GM19043 (cell line): Measurements from ENCODE around the gene SHMT2.
"Not testable (repeated sequence)": the region's sequence is repeated elsewhere in the genome, so short reads cannot be mapped to it uniquely, and the experiment has no call there.

Experiments
- ATAC-seq: cut with Tn5 transposase; IDR thresholded peaks from one replicate; pipeline ENCODE4 v1.9.1; 2021; ENCODE audit warnings: low read depth; ENCODE audit not compliant: unreplicated experiment

SHMT2 gene

GRCh38 chr12:57258977-57259970, 29.8 kb downstream of the SHMT2 start:
- ATAC-seq, result no peak

GRCh38 chr12:57260366-57260765, 30.9 kb downstream of the SHMT2 start:
- no peak for ATAC-seq

- ATAC-seq, result no peak
These were observed 31.9 kb downstream of the SHMT2 start for GRCh38 chr12:57261428-57261865.

GRCh38 chr12:57262126-57262822, 32.8 kb downstream of the SHMT2 start:
- no peak for ATAC-seq

DNA sequence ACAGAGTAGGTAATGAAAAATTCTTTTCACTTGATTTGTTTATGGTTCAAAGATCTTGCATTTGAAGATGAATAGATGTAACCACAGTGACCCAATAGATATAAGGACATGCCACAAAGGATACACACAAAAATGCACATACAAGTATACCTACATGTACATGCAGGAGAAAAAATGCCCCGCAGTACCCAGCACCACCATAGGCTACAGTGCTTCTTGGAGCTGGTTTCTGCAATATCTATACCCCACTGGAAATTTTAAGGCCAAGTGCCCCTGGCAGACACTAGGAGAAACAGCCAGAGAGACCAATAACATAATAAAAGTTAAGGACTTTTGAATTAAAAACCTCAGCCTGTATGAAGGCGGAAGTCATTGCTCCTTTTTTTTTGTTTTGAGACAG, 33.6 kb downstream of the SHMT2 start:
- ATAC-seq, result no peak

- no peak for ATAC-seq
These were observed 37.2 kb downstream of the SHMT2 start for GRCh38 chr12:57266681-57267080.

GRCh38 chr12:57268264-57268663, 38.8 kb downstream of the SHMT2 start:
- no peak for ATAC-seq

GRCh38 chr12:57270966-57271470, 41.5 kb downstream of the SHMT2 start:
- no peak for ATAC-seq

GRCh38 chr12:57272337-57273151, 43.0 kb downstream of the SHMT2 start:
- ATAC-seq, result no peak

DNA sequence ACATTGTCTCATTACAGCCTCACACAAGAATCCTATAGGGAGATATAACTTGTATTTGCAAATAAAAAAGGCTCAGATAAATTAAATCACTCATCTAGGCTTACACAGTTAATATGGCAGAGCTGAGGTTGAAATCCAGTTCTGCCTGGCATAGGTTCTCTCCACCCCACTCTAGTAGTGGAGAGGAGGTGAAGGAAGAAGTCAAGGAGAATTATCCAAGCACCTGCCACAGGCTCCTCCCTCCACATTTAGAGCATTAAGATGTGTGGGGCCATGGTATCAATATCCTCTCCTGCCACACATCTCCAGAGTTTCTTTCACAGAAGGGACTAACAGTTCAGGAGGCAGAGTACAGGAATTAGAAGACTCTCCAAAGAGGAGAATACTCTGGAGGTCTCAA, 44.0 kb downstream of the SHMT2 start:
- no peak for ATAC-seq

DNA sequence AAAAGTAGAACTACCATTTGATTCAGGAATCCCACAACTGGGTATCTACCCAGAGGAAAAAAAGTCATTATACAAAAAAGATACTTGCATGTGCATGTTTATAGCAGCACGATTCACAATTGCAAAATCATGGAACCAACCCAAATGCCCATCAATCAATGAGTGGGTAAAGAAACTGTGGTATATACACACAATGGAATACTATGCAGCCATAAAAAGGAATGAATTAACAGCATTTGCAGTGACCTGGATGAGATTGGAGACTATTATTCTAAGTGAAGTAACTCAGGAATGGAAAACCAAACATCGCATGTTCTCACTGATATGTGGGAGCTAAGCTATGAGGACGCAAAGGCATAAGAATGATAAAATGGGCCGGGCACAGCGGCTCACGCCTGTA, 46.7 kb downstream of the SHMT2 start:
- not testable (repeated sequence) for ATAC-seq

DNA sequence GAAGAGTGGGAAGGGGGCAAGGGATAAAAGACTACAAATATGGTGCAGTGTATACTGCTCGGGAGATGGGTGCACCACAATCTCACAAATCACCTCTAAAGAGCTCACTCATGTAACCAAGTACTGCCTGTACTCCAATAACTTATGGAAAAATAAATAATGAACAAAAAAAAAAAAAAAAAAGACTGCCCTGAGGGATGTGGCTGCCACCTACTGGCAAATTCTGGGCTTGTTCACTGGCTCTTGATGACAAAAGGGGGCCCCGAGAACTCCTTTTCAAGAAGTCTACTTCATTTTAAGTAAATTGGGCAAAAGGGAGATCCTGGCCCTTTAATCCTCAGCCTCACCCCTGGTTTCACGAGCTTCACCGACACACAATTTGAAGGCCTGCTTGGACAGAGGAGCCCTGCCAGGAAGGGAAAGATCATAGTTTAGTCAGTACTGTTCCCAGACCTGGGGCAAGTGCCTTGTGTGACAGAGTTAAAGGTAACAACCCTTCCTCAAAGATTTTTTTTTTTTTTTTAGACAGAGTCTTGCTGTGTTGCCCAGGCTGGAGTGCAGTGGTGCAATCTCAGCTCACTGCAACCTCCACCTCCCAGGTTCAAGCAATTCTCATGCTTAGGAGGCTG, 47.5 kb downstream of the SHMT2 start:
- ATAC-seq, result no peak

- no peak for ATAC-seq
These were observed 49.2 kb downstream of the SHMT2 start for GRCh38 chr12:57278465-57279381.

- ATAC-seq, result peak; percentile 92
These were observed 50.9 kb downstream of the SHMT2 start for GRCh38 chr12:57280211-57281062.

DNA sequence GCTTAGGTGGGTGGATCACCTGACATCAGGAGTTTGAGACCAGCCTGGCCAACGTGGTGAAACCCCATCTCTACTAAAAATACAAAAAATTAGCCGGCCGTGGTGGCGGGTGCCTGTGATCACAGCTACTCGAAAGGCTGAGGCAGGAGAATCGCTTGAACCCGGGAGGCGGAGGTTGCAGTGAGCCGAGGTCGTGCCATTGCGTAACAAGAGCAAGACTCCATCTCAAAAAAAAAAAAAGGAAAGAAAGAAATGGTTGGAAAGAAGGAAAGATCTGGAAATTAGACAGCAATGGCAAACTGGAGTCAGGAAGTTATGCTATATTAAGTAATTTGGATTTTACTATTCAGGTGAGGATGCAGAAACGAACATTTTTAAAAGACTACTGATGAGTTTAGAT, 52.6 kb downstream of the SHMT2 start:
- ATAC-seq, result not testable (repeated sequence)
